Vagina (tissue), 2 donors: ENCODE measurements around the gene IDH2. TPM values are rescaled to one million over a fixed set of nuclear protein-coding genes. Genes with fewer than 3 reads are reported as not detected.
A peak's percentile ranks its signal among the peaks of the same experiment; 100 is the strongest.

Experiments used
- DNase-seq, 2 donors: peaks; one replicate each; pipeline ENCODE4 v3.0.0-alpha.2; 2017; ENCODE audit errors: extremely low spot score in 2 of 2
- H3K27ac ChIP-seq: fragments of 200-600 bp; sonication (generic); one replicate; pipeline ENCODE4 v1.5.1; 2019
- H3K27me3 ChIP-seq: fragments of 200-600 bp; sonication (generic); one replicate; pipeline ENCODE4 v1.5.1; 2019
- H3K36me3 ChIP-seq, 2 donors: fragments of 200-600 bp; sonication (generic); one replicate each; pipeline ENCODE4 v1.5.1; 2017 to 2019
- H3K4me1 ChIP-seq: fragments of 200-600 bp; sonication (generic); one replicate; pipeline ENCODE4 v1.5.1; 2019
- H3K4me3 ChIP-seq, 2 donors: fragments of 200-600 bp; sonication (generic); 1 replicate in 1 of 2; 2 replicates in 1 of 2; pipeline ENCODE4 v1.5.1; 2016 to 2019
- H3K9me3 ChIP-seq: fragments of 200-600 bp; sonication (generic); one replicate; pipeline ENCODE4 v1.5.1; 2019
- POLR2A ChIP-seq, 2 donors: fragments of 450-650 bp; IDR thresholded peaks; one replicate each; pipeline ENCODE4 v1.6.1; 2017; ENCODE audit warnings: antibody characterized with exemption in 2 of 2, mild to moderate bottlenecking in 2 of 2, moderate library complexity in 2 of 2
- POLR2AphosphoS5 ChIP-seq, 2 donors: sonication (generic); formaldehyde crosslinking; IDR thresholded peaks; one replicate each; pipeline ENCODE4 v1.9.0; 2017; ENCODE audit warnings: antibody characterized with exemption in 2 of 2, mild to moderate bottlenecking in 2 of 2, low read depth in 1 of 2; ENCODE audit not compliant: insufficient read depth in 1 of 2
- intact Hi-C: fragments of 100-400 bp; cut with DNase I; formaldehyde crosslinking; loops from one replicate; pipeline ENCODE4 v1.15.1; 2023
- total RNA-seq: library from RNA; depleted of rRNA; stranded (reverse); fragments of >200 nt; gene quantifications from one replicate; pipeline ENCODE4 v1.2.3, GENCODE V29; 2016
- TF ChIP-seq, protein P1 (sequence below), 3 experiments: fragments of 450-650 bp in 2 of 3; fragments of 200-600 bp in 1 of 3; sonication (generic) in 1 of 3; IDR thresholded peaks; one replicate each; pipeline ENCODE4 v1.5.1; 2017 to 2019; ENCODE audit warnings: antibody characterized with exemption in 3 of 3, mild to moderate bottlenecking in 2 of 3, moderate library complexity in 2 of 3

The IDH2 gene
- total RNA-seq, 1 donor from 2014 or later, result 39.3 TPM

DNA sequence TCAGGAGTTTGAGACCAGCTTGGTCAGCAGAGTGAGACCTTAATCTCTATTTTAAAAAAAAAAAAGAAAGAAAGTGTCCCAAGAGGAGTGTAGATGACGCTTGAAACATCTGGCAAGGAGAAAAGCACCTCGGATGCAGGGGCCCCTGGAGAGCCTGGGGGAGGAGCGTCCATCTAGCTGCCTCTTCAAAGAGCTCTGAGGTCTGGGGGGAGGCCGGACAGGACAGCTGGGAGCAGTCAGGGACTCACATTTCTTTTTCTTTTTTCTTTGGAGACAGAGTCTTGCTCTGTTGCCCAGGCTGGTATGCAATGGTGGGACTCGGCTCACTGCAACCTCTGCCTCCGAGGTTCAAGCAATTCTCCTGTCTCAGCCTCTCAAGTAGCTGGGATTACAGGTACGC, 3.3 kb upstream of the IDH2 start:
- Histone ChIP-seq H3K4me1 (peaks cover 32% of the 10 kb centered on the region), H3K27ac (no peak overlapping the region), H3K9me3 (no peaks in the 10 kb centered on the region), H3K4me3 (no peak overlapping the region), H3K36me3 (no peaks in the 10 kb centered on the region), H3K27me3 (no peaks in the 10 kb centered on the region)
- TF ChIP-seq POLR2AphosphoS5 (IDR thresholded peaks at IDR 0.05; ENCODE audit: insufficient read depth in 1 of 2, low read depth in 1 of 2) (no peak), POLR2A (IDR thresholded peaks at IDR 0.05) (no peak)
- TF ChIP-seq, protein P1, sequence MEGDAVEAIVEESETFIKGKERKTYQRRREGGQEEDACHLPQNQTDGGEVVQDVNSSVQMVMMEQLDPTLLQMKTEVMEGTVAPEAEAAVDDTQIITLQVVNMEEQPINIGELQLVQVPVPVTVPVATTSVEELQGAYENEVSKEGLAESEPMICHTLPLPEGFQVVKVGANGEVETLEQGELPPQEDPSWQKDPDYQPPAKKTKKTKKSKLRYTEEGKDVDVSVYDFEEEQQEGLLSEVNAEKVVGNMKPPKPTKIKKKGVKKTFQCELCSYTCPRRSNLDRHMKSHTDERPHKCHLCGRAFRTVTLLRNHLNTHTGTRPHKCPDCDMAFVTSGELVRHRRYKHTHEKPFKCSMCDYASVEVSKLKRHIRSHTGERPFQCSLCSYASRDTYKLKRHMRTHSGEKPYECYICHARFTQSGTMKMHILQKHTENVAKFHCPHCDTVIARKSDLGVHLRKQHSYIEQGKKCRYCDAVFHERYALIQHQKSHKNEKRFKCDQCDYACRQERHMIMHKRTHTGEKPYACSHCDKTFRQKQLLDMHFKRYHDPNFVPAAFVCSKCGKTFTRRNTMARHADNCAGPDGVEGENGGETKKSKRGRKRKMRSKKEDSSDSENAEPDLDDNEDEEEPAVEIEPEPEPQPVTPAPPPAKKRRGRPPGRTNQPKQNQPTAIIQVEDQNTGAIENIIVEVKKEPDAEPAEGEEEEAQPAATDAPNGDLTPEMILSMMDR (IDR thresholded peaks at IDR 0.05), result no peak
- intact Hi-C loops, result no loop called here
- no peak for DNase-seq

DNA sequence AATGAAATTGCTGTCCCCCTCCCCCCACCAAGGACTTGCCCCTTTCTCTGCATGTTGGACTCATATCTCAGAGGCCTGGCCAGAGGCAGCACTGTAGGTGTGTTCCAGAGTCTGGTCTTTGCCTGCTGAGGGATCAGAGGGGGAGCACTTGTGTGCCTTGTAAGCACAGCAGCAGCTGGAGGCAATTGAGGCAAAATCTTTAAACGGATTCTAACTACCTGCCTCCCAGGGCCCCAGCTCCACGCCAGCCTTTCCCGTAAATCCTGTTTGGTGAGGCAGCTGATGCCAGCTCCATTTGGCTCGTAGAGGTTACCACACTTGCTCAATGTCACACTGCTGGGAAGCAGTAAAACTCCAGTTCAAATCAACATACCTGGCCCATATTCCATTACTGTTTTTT, 2.3 kb upstream of the IDH2 start:
- H3K27me3 ChIP-seq, result no peaks in the 10 kb centered on the region

DNA sequence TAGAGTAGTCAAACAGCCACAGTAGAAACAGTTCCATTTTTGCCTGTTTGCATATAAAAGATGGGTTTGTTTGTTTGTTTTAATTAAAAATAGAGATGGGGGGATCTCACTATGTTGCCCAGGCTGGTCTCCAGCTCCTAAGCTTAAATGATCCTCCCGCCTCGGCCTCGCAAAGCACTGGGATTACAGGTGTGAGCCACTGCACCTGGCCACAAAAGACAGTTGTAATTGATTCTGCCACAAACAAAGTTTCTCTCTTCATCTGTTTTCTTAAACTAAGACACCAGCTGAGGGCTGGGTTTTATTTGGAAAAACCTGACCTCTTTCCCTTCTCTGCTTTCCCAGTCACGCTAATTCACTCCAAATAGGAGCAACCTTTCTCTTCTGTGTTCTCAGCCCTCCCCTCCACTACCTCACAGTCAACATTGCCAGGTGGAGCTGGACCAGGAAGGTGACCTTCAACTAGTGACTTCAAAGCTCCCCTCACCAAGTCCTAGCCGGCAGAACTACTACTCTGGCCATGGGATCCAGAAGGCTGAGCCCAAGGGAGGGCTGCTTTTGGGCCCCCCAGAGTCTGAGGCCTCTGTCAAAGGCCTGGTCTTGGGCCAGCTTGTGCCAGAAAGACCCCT, 1.5 kb upstream of the IDH2 start:
- Histone ChIP-seq H3K9me3 (no peaks in the 10 kb centered on the region), H3K36me3 (no peaks in the 10 kb centered on the region), H3K4me3 (no peak overlapping the region), H3K4me1 (peaks cover 49% of the 10 kb centered on the region), H3K27ac (no peak overlapping the region), H3K27me3 (no peaks in the 10 kb centered on the region)
- TF ChIP-seq POLR2AphosphoS5 (IDR thresholded peaks at IDR 0.05; ENCODE audit: insufficient read depth in 1 of 2, low read depth in 1 of 2), result no peak
- TF ChIP-seq POLR2A (IDR thresholded peaks at IDR 0.05), result no peak
- TF ChIP-seq, protein P1 (IDR thresholded peaks at IDR 0.05), result no peak
- no peak for DNase-seq
- intact Hi-C loops, result no loop called here

More for the DNA sequence above, 2.3 kb upstream of the IDH2 start:
- Histone ChIP-seq H3K27ac (no peak overlapping the region), H3K4me1 (peaks cover 42% of the 10 kb centered on the region), H3K9me3 (no peaks in the 10 kb centered on the region), H3K36me3 (no peaks in the 10 kb centered on the region), H3K4me3 (no peak overlapping the region)
- TF ChIP-seq POLR2AphosphoS5 (IDR thresholded peaks at IDR 0.05; ENCODE audit: insufficient read depth in 1 of 2, low read depth in 1 of 2) (peak in 1 of 2 donors; percentile 13), POLR2A (IDR thresholded peaks at IDR 0.05) (no peak)
- TF ChIP-seq, protein P1 (IDR thresholded peaks at IDR 0.05), result no peak
- no peak for DNase-seq
- intact Hi-C loops, result no loop called here

DNA sequence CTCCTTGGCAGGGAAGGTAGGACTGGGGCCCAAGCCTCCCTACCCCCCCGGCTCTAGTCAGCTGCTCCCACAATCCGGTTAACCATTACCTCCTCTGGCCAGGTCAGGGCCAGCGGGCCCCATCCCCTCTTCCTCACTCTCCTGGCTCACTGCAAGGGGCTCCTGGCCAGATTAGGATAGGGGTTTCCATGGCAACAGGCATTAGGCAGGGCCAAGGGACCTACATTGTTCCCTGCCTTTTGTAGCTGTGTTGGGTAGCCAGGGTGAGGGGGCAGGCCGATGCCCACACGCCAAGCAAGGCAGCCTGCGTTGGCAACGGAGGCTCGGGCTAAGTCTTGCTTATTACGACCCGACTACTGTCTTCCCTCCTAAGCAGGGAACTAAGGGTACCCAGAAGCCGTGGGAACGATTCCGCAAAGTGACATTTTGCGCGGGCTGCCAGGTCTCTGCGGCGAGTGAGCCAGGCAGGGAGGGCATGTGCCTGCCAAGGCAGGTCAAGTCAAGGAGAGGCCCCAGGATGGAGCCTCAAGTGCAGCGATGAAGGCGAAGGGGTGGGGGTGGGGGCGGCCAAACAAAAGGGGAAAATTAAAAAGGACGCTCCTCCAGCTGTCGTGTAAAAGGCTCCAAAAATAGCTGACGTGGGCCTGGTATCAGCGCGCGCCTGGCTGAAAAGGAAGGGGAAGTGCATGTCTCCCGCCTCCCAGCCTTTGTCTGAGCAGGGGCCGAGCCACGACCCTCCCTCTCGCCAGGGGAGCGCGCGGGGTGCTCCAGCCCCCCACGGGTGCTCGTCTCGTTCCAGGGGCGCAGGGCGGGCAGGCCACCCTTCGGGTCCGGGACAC, 919 bp downstream of the IDH2 start:
- H3K4me1 ChIP-seq, result peaks cover 66% of the 10 kb centered on the region
- intact Hi-C loops, result no loop called here
- no peaks in the 10 kb centered on the region for H3K27me3 ChIP-seq
- TF ChIP-seq POLR2AphosphoS5 (IDR thresholded peaks at IDR 0.05; ENCODE audit: insufficient read depth in 1 of 2, low read depth in 1 of 2) (no peak), POLR2A (IDR thresholded peaks at IDR 0.05) (no peak)
- TF ChIP-seq, protein P1 (IDR thresholded peaks at IDR 0.05), result no peak
- peak overlapping the region; percentile 97 for H3K27ac ChIP-seq
- H3K36me3 ChIP-seq, result no peaks in the 10 kb centered on the region
- H3K4me3 ChIP-seq, result peak overlapping the region; percentile 87 to 92
- no peaks in the 10 kb centered on the region for H3K9me3 ChIP-seq
- DNase-seq, result no peak
